Measurements from ENCODE around the gene SLC35A5. TPM values are rescaled to one million over a fixed set of nuclear protein-coding genes. Genes with fewer than 3 reads are reported as not detected.
"Not testable (repeated sequence)": the region's sequence is repeated elsewhere in the genome, so short reads cannot be mapped to it uniquely, and the experiment has no call there.

The SLC35A5 gene
- total and polyA plus RNA-seq, 9 of the 15 experiments (the other 6 are each of a cell fraction or from before 2014, with no cell fraction given) = 4.0 to 13.0 (median 9.7) TPM

GRCh38 chr3:112514527-112515128 is 47.2 kb upstream of the SLC35A5 start (continued):
- TF ChIP-seq SIN3B (IDR thresholded peaks at IDR 0.05; ENCODE audit: low read depth) = no peak

GRCh38 chr3:112518970-112519369 is 42.9 kb upstream of the SLC35A5 start:
- H3K27me3 ChIP-seq (ENCODE audit: control insufficient read depth in 2 of 2, insufficient read depth in 2 of 2, low read length in 2 of 2) = not testable (repeated sequence)
- 19% methylated on average over 3 of the region's 3 CpGs for WGBS (ENCODE audit: insufficient coverage, low coverage, missing lambda C conversion rate)

GRCh38 chr3:112519424-112520001 is 42.3 kb upstream of the SLC35A5 start:
- Histone ChIP-seq H4K20me1 (replicated peaks; ENCODE audit: control insufficient read depth, insufficient read depth, low read length) (no peaks in the 10 kb centered on the region; the same call in 1 of the 2 replicates), H3K4me1 (replicated peaks in 1 of 2; ENCODE audit: control insufficient read depth in 2 of 2, insufficient read depth in 2 of 2, low read length in 2 of 2) (no peaks in the 10 kb centered on the region), H3K4me3 (no peak overlapping the region), H2AFZ (ENCODE audit: low read depth, low read length) (no peak overlapping the region), H3K27ac (ENCODE audit: extremely low read depth, low read depth, low read length) (no peak overlapping the region), H3K9me3 (replicated peaks; ENCODE audit: control insufficient read depth, insufficient read depth, low read depth, low read length) (no peaks in the 10 kb centered on the region), H3K4me2 (ENCODE audit: insufficient read depth, low read length) (no peak overlapping the region), H3K79me2 (ENCODE audit: control insufficient read depth, insufficient read depth, low read length) (no peaks in the 10 kb centered on the region), H3K9me1 (ENCODE audit: control insufficient read depth, insufficient read depth, low read length) (no peaks in the 10 kb centered on the region), H3K27me3 (ENCODE audit: control insufficient read depth in 2 of 2, insufficient read depth in 2 of 2, low read length in 2 of 2) (no peaks in the 10 kb centered on the region), H3K36me3 (ENCODE audit: control insufficient read depth, insufficient read depth, low read length) (no peaks in the 10 kb centered on the region), H3K9ac (ENCODE audit: insufficient read depth in 1 of 2, low read depth in 2 of 2, low read length in 2 of 2) (no peak overlapping the region)
- in situ Hi-C loops (cut with MboI) (loop anchor here (25.0 kb wide), 2 partner anchors 207 to 407 kb away; no protein-coding TSS in a partner anchor), intact Hi-C loops (cut with micrococcal nuclease) (loop anchor here (1.0 to 5.0 kb wide), 4 partner anchors 192 to 407 kb away; no protein-coding TSS in a partner anchor)
- POLR2A ChIA-PET = interaction anchor here (1.0 kb wide), 1 partner anchor 200 kb away, joined by 3 read pairs; no protein-coding TSS in a partner anchor
- ATAC-seq (peak; percentile 91), FAIRE-seq (peak; percentile 65), DNase-seq (ENCODE audit: extremely low read depth in 1 of 4, low spot score in 3 of 4) (peak; percentile 14 to 41 (median 22))
- CTCF ChIA-PET (ENCODE audit: low intra/inter-chr PET ratio) = interaction anchor here (0.7 to 1.4 kb wide), 3 partner anchors 227 to 408 kb away, joined by 5 to 7 read pairs (median 6); no protein-coding TSS in a partner anchor
- 71% methylated on average over 2 of the region's 2 CpGs for WGBS (ENCODE audit: insufficient coverage, low coverage, missing lambda C conversion rate)
- BruUV-seq (replicated peaks) = no TSS peak
- TF ChIP-seq ZNF311 (CRISPR knock-in tag; IDR thresholded peaks at IDR 0.05) = no peak
- peak; percentile 22; the same call in 1 of the 2 replicates for TF ChIP-seq DEAF1 (CRISPR knock-in tag; IDR thresholded peaks at IDR 0.05)
- no peak for TF ChIP-seq FOS (IDR thresholded peaks at IDR 0.05; ENCODE audit: extremely low read depth, insufficient read length)
- no peak for TF ChIP-seq ZNF174 (CRISPR knock-in tag; IDR thresholded peaks at IDR 0.05)
- no peak for TF ChIP-seq ZNF764 (CRISPR knock-in tag; IDR thresholded peaks at IDR 0.05; ENCODE audit: low read depth)
- TF ChIP-seq SNIP1 (IDR thresholded peaks at IDR 0.05; ENCODE audit: low read depth) = no peak
- no peak for TF ChIP-seq E2F6 (IDR thresholded peaks at IDR 0.05; ENCODE audit: borderline replicate concordance in 1 of 2, extremely low read depth in 1 of 2, insufficient read depth in 1 of 2, insufficient read length in 1 of 2, low read depth in 1 of 2, low read length in 1 of 2, poor library complexity in 1 of 2, severe bottlenecking in 1 of 2)

More at GRCh38 chr3:112518970-112519369, 42.9 kb upstream of the SLC35A5 start:
- H4K20me1 ChIP-seq (replicated peaks; ENCODE audit: control insufficient read depth, insufficient read depth, low read length); H2AFZ ChIP-seq (ENCODE audit: low read depth, low read length); DNase-seq (ENCODE audit: extremely low read depth in 1 of 4, low spot score in 3 of 4); H3K79me2 ChIP-seq (ENCODE audit: control insufficient read depth, insufficient read depth, low read length); H3K9ac ChIP-seq (ENCODE audit: insufficient read depth in 1 of 2, low read depth in 2 of 2, low read length in 2 of 2); ATAC-seq; POLR2A ChIA-PET; BruUV-seq (replicated peaks); H3K4me3 ChIP-seq; H3K4me1 ChIP-seq (replicated peaks in 1 of 2; ENCODE audit: control insufficient read depth in 2 of 2, insufficient read depth in 2 of 2, low read length in 2 of 2); H3K9me1 ChIP-seq (ENCODE audit: control insufficient read depth, insufficient read depth, low read length); H3K36me3 ChIP-seq (ENCODE audit: control insufficient read depth, insufficient read depth, low read length); FAIRE-seq; H3K4me2 ChIP-seq (ENCODE audit: insufficient read depth, low read length); H3K9me3 ChIP-seq (replicated peaks; ENCODE audit: control insufficient read depth, insufficient read depth, low read depth, low read length); CTCF ChIA-PET (ENCODE audit: low intra/inter-chr PET ratio); H3K27ac ChIP-seq (ENCODE audit: extremely low read depth, low read depth, low read length): not testable (repeated sequence)
- in situ Hi-C loops (cut with MboI) = loop anchor here (25.0 kb wide), 2 partner anchors 207 to 407 kb away; no protein-coding TSS in a partner anchor
- intact Hi-C loops (cut with micrococcal nuclease) = loop anchor here (1.0 to 5.0 kb wide), 4 partner anchors 192 to 407 kb away; no protein-coding TSS in a partner anchor

Data from K562 (cell line).